ENCODE results near the gene RTTN.

DNA sequence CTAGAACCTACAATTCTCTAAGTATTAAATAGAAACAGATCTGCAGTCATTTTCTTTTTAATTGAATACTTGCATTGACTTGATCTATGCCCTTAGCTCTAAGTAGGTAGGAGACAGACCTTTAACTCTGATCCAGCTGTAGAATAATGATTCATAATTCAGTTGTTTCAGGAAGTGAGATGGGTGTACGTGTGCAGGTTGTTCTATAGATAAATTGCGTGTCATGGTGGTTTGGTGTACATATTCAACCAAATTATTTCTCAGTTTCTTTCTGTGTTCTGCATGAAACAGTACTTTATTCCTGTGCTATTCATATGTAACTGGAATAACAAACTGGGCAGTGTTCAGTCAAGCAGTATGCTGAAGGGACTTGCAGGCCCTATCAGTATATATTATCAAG lies 223.5 kb downstream of the RTTN start:
- TF ChIP-seq, protein P1, sequence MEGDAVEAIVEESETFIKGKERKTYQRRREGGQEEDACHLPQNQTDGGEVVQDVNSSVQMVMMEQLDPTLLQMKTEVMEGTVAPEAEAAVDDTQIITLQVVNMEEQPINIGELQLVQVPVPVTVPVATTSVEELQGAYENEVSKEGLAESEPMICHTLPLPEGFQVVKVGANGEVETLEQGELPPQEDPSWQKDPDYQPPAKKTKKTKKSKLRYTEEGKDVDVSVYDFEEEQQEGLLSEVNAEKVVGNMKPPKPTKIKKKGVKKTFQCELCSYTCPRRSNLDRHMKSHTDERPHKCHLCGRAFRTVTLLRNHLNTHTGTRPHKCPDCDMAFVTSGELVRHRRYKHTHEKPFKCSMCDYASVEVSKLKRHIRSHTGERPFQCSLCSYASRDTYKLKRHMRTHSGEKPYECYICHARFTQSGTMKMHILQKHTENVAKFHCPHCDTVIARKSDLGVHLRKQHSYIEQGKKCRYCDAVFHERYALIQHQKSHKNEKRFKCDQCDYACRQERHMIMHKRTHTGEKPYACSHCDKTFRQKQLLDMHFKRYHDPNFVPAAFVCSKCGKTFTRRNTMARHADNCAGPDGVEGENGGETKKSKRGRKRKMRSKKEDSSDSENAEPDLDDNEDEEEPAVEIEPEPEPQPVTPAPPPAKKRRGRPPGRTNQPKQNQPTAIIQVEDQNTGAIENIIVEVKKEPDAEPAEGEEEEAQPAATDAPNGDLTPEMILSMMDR (IDR thresholded peaks at IDR 0.05; ENCODE audit: extremely low read depth in 1 of 2, insufficient read depth in 1 of 2, low read depth in 1 of 2, low read length in 2 of 2): no peak
- no peak for TF ChIP-seq POLR2A (IDR thresholded peaks at IDR 0.05; ENCODE audit: low read depth, low read length)
- TF ChIP-seq POLR2AphosphoS5 (IDR thresholded peaks at IDR 0.05; ENCODE audit: insufficient read depth, low read depth, low read length): no peak
- no peak for TF ChIP-seq JUN (IDR thresholded peaks at IDR 0.05; ENCODE audit: borderline replicate concordance, insufficient read depth, insufficient read length, low read depth)
- no peak for TF ChIP-seq EZH2 (IDR thresholded peaks at IDR 0.05; ENCODE audit: borderline replicate concordance, low read depth, low read length, severe bottlenecking)
- TF ChIP-seq MYC (IDR thresholded peaks at IDR 0.05; ENCODE audit: low read depth, low read length): no peak
- TF ChIP-seq, protein P2, sequence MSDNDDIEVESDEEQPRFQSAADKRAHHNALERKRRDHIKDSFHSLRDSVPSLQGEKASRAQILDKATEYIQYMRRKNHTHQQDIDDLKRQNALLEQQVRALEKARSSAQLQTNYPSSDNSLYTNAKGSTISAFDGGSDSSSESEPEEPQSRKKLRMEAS (IDR thresholded peaks at IDR 0.05; ENCODE audit: insufficient read depth, insufficient read length): no peak
- no peak for TF ChIP-seq GATA2 (IDR thresholded peaks at IDR 0.05; ENCODE audit: insufficient read depth, insufficient read length, low read depth, low read length)
